Left renal cortex interstitium (tissue), 4 donors: Measurements from ENCODE around the gene GPC1. TPM values are rescaled to one million over a fixed set of nuclear protein-coding genes. Genes with fewer than 3 reads are reported as not detected.
A peak's percentile ranks its signal among the peaks of the same experiment; 100 is the strongest.
"Not testable (repeated sequence)": the region's sequence is repeated elsewhere in the genome, so short reads cannot be mapped to it uniquely, and the experiment has no call there.

Source experiments
- DNase-seq, 4 donors: peaks; one replicate each; pipeline ENCODE4 v3.0.0-alpha.2; 2013; ENCODE audit warnings: low read depth in 4 of 4, low spot score in 2 of 4, missing footprints in 1 of 4
- polyA plus RNA-seq, 4 donors: library from polyadenylated mRNA; unstranded; fragments of 120-200 nt; gene quantifications; one replicate each; pipeline ENCODE4 v1.2.1, GENCODE V29; 2013; ENCODE audit not compliant: insufficient read length in 4 of 4

The GPC1 gene, protein sequence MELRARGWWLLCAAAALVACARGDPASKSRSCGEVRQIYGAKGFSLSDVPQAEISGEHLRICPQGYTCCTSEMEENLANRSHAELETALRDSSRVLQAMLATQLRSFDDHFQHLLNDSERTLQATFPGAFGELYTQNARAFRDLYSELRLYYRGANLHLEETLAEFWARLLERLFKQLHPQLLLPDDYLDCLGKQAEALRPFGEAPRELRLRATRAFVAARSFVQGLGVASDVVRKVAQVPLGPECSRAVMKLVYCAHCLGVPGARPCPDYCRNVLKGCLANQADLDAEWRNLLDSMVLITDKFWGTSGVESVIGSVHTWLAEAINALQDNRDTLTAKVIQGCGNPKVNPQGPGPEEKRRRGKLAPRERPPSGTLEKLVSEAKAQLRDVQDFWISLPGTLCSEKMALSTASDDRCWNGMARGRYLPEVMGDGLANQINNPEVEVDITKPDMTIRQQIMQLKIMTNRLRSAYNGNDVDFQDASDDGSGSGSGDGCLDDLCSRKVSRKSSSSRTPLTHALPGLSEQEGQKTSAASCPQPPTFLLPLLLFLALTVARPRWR
- 10 to 100 TPM; 23.4 to 52.9 (median 41.6) TPM for polyA plus RNA-seq

DNA sequence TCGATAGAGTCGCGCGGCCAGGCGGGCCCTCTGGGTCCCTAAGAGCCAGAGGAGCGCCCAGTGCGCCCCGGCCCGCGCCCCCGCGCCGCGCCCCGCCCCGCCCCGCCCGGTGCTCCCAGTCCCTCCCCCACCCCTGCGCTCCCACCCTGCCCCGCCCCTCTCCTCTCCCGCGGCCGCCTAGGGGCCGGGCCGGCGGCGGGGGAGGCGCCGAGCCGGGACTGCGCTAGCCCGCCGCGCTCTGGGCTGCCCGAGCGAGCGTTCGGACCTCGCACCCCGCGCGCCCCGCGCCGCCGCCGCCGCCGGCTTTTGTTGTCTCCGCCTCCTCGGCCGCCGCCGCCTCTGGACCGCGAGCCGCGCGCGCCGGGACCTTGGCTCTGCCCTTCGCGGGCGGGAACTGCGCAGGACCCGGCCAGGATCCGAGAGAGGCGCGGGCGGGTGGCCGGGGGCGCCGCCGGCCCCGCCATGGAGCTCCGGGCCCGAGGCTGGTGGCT is at the start of gene GPC1:
Gene GPC1 (plus strand): TSS at position 207 of the 491 bp plus-strand sequence. CDS start 256 bp downstream, at position 463.
- DNase-seq = peak in 1 of 4 donors; percentile 59

DNA sequence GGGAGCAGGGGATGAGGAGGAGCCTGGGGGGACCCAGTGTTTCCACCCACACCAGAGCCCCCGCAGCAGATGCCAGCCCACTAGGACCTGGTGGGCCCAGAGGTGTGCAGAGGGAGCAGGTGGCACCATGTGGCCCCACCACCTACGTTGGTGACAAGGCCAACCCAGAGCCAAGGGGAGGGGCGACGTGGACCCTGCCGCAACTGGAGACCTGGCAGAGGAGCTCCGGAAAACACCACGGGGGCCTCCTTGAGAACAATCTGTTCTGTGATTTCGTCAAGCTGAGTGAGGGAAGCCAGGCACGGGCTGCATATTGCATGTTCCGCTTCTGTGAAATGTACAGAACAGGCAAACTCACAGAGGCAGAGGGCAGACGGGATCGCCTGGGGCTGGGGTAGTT is 49.1 kb upstream of the GPC1 start:
- DNase-seq = no peak

DNA sequence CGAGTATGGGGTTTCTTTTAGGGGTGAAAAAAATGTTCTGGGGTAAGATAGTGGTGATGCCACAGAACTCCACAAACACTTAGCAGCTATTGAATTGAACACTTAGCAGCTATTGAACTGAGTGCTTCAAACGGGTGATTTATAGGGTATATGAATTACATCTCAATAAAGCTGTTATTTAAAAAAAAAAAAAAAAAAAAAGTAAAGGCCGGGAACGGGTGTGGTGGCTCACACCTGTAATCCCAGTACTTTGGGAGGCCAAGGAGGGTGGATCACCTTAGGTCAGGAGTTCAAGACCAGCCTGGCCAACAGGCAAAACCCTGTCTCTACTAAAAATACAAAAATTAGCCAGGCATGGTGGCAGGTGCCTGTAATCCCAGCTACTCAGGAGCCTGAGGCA is 48.7 kb upstream of the GPC1 start:
- not testable (repeated sequence) for DNase-seq

DNA sequence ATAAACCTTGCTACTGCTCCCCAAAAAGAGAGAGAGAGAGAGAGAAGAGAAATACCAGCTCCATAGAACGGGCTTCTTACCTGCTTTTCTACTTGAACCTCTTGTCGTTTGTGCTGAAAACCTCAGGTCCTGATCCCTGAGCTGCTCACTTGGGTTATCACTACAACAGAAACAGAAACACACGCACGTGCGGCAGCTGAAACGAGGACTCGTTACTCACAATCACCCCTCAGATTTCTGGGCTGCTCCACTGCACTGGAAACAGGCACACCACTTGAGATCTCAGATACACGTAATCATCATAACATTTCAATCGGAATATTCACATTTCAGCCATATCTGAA is 48.2 kb upstream of the GPC1 start:
- DNase-seq = no peak

DNA sequence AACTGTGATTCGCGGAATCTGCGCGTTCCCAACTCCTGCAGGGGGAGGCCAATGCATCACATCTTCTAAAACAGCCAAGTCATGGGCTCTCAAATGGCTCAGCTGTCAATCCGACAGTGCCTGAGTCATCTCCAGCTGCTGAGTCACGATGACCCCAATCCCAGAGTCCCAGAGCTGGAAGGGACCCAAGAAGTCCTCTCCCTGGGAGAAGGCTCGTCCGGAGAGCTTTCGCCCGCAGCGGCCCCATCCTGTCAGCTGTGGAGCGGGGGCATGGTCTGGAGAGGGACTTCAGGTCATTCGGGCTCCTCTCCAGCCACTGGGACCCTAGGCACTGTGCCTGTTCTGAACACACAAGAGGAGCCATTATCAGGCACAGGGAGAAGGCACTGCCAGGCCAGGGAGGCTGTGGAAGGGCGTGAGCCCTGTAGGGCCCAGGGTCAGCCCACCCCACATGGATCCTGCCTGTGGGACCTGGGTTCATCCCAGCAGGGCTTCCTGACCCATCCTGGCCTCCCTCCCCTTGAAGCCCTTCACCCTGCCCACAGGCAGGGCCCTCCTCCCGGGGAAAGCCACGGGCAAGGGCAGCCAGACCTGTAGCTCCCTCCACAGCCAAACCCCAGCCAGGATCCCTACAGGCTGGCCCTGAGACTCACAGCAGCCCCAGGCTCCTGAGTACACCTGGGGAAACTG is 47.6 kb upstream of the GPC1 start:
- no peak for DNase-seq

DNA sequence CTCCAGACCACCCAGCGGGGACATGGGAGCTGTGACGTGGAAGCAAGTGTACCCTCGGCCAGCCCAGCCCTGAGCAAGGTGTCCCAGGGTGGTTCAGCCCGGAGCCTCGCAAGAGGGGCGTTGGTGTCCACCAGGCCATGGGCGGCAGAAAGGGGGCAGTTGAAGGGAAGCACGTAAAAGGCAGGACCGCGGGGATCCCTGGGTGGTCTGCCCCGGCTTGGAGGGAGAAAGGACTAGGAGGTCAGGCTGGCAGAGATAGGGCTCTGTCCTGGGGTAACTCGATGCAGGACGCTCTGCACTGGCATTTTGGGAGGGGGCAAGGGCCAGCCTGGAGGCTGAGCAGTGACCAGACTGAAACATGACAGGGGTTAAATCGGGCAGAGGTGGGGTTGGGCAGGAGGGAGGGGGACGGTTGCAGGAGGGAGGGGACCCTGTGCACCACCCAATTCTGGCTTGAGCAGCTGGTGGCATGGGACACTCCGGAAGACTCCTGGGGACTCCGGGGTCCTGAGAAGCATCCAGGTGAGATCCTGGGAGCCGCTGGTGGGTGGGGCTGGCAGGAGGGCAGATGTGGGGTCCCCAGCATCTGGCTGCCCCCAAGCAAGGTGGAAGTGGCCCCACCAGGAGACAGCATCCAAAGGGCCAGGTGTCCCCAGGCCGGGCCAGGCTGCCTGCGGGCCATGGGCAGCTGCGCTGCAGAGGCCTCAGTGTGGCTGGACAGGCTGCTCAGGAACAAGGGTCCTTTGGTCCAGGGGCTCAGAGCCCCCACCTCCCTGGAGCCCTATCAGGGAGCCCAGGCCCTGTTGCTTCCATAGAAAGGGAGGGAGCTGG is 46.8 kb upstream of the GPC1 start:
- DNase-seq = no peak

DNA sequence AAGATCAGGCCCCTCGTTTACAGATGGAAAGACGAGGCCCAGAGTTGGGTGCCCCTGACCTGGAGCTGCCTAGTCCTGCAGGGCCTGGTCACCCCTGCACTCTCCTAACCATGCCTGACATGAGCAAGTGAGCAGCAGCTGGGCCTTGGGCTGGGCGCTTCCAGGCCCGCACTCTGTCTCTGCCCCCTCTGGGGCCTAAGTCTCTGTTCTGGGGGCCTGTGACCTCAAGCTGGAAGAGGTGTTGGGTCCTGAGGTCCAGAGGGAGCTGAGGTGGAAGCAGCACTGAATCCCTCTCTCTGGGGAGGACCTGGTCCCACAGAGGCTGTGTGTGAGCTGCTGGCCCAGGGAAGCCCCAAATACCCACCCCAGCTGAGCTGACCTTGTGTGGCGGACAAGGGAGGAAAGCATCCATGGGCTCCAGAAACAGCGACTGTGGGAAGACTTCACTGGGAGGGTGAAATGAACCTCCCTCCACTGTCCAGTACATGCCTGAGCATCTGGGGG is 46.1 kb upstream of the GPC1 start:
- no peak for DNase-seq

DNA sequence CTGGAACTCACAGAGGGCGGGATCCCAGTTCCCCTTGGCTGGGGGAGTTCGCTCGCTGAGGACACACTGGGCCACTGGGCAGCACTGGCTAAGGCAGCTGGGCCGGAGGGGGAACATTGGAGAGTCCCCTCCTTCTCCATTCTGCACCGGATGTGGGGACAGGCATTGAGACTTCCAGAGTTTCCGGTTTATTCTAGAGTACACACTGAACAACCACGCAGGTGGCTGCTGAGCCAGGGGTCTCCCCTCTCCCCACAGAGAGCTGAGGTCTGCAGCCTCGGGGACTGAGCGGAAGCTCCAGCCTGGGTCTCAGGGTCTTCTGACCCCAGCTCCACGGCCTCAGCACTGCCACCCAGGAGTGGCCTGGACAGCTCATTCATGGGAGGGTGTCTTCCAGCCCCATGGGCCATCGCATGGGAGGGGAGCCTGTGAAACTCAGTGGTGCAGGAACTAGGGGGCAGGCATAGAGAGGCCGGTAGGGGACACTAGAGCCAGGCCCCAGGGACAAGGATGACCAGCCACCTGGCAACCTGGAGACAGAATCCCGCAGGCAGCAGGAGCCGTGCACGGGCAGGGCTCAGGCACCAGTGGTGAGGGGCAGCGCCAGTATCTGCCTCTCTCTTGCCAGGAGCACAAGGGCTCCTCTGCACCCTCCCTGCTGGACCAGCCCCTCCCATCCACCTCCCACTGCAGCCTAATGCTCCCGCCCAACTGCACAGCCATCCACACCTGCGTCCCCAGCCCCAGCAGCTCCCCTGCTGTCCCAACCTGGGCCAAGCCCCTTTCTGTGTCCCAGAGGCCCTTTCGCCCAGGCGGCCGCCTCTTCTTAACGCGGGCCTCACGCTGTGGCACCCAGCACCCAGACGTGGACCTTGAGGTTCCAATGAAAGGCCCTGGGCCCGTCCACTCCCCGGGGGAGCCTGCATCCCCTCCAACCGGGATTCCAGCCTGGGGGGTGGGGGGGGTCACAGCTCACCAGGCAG is 45.1 kb upstream of the GPC1 start:
- DNase-seq = no peak

DNA sequence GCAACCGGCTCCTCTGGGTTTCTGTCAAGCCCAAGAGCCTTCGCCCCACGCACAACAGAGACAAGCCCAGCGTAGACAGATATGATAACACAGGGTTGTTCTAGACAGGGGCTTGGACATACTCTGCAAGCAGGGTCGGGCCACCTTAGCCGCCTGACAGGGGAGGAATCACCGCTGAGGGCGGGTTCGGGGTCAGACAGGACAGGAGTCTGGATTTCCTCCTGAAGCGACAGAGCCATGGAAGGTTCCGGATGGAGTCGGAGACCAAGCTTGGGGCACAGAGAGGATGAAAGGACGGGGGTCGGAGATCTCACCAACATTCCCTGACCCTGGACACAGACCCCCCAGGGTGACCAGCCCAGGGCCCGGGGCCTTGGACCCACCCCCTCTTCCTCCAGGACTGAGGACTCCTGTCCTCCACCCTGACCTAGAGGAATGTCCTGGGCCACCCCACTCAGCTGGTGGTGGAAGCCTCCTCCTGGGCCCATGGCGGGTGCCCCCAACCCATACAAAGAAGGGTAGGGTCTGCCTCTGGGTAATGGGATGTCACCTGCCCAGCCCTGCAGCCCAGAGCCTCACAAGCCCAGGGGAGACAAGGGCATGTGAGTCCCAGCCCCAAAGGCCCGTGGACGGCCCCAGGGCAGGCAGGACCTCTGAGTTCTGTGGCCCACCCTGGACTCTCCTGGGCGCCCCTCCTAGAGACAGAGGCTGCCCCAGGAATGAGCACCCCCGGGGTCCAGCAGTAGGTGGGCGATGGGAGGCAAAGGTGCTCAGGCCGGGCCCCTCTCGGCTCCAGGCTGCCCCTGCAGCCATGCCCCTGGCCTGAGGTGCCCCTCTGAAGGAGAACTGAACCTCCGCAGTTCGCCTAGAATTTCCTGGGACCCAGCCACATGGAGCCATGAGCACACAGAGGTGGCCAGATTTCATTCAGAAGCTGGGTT is 44.1 kb upstream of the GPC1 start:
- no peak for DNase-seq

DNA sequence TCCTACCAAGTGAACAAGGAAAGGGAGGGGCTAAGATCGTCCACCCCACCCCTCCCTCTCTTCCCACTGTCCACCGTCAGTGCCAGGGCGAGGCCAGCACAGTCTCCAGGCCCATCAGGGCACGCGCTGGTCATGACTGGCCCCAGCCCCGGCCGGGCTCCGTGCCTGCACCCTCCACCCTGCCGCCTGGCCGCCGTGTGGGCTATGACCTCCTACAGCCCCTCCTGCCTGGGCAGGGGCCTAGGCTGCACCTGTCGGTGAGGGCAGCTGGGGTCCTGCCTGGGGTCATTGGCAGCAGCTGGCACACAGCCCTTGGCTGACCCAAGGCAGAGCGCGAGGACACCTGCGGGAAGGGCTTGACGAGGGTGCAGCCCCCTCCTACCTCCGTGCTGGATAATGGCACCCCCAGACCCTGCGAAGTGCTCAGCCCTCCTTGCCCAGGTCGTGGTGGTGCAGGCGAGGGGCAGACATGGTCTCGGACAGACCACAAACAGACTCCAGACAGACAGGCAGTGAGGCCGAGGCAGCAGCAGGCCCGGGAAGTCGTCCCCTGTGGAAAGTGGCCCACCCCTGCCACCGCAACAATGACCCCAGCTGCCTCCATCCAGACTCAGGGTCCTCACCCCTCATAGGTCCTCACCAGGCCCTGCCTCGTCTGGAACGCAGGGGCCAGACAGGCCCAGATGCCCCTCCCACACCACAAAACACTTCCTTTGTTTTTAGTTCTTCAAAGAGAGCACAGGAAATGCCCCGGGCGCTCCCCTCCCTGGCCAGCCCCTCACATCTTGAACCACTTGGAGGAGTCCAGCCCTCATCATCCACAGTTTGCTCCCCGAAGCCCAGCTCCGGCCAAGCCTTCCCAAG is 43.1 kb upstream of the GPC1 start:
- DNase-seq = no peak

DNA sequence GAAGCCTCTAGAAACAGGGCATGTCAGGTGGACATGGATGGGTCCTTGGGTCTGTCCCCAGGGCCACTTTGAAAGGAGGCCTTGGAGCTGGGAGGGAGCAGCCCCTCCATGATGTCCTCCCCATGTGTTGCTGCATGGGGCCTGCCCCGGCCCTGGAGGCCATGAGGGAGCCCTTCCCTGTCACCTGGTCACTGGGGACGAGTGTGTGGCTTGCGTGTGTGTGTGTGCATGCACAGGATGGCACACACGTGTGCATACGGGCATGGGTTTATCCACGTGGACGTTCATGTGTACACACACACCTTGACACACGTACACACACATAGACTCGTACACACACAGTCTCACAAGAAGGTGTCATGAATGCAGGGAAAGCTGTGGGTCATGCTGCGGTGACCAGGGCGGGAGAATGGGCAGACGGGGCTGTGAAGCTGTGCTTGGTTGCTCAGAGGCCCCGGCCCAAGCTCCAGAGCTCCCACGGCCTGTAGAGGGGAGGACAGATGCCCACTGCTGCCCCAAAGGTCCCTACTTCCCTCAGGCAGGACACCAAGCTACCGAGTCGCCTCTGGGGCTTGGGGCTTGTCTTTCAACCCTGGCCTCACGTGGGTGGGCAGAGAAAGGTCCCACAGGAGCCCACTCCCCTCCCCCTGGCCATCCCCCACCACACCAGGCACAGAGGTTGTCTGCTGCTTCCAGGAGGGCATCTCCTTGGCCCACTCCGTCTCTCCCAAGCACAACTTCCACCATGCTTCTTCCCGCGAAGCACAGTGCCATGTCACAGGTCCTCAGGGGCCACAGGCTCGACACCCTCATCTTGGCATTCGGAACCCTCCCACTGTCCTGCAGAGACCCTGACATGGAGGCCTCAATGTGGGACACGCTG is 42.3 kb upstream of the GPC1 start:
- DNase-seq = no peak

DNA sequence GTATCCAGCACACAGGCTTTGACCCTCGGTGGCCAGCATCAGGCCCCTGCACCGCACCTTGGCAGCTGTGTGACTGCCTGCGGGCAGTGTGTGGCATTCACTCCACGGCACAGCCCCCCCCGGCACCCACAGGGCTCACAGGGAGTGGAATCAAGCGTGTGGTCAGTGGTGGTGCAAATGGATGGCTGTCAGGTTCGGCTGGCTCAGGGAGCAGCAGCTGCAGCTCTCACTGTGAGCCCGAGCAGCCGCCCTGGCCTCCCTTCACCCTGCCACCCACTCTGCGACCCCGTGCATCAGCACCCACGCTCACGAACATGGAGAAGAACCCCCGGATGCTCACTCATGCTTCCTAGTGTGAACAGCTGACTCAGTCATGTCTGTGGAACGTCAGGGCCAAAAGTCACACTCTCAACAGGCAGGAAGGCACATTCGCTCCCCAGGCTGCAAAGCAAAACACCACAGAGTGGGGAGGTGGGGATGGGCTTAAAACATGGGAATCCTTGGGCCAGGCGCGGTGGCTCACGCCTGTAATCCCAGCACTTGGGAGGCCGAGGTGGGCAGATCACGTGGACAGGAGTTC is 41.5 kb upstream of the GPC1 start:
- no peak for DNase-seq

DNA sequence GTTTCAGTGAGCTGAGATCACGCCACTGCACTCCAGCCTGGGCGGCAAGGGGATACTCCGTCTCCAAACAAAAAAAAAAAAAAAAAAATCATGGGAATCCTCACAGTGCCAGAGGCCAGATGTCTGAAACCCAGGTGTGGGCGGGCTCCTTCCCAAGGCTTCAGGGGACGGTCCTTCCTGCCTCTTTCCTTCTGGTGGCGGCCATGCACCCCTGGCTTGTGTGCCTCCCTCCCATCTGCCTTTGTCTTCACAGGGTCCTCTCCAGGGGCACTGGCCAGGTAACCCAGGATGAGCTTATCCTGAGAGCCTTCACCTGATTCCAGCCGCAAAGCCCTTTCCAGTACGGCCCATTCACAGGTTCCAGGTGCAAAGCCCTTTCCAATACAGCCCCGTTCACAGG is 40.9 kb upstream of the GPC1 start:
- DNase-seq = no peak

DNA sequence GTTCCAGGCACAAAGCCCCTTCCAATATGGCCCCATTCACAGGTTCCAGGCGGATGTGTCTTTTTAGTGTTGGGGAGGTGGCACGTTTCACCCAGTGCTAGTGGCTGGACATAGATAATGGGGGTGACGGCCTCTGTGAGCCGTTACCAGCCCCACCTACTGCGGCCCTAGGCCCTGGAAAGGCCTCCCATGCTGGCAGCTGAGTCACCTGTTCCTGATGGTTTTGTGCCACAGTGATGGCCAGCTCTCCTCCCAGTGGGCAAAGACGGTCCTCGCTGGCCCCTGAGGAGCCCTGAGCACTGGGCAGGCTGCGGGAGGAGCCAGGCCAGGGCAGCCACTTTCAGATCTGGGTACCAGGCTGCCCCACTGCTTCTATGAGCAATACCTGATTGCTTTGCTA is 40.0 kb upstream of the GPC1 start:
- DNase-seq = no peak

DNA sequence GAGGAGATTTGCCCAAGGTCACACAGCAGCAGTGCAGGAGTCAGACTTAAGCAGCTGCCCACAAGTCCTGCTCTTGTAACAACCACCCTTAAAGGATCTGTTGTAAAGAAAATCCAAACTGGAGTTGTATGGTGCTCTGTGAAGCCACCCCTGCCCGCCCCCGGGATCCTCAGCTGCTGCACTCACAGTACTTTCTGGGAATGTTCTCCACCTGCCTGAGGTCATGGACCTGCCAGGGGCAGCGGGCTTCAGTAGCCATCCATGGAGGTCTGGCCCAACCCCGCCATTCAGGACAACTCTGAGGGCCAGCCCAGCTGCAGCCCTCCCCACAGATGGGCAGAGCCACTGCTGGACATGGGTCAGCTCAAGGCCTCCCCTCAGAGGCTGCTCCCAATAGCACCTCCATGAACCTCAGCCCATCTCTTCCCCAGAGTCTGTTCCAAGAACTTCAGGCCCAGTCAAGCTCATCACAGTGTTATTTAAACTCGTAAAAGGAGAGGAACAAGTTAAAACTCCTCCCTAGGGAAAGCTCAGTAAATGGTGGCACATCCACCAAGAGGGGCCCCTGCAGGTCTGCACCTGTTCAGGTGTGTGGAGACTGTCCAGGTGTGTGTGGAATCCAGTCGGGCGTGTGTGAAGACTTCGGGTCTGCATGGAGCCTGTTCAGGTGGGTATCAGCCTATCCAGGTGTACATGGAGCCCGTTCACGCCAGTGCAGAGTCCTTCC is 39.4 kb upstream of the GPC1 start:
- no peak for DNase-seq
